GM18511 (cell line): ENCODE results near the gene SMARCA2.
A peak's percentile ranks its signal among the peaks of the same experiment; 100 is the strongest.

ENCODE experiments used
- ATAC-seq: cut with Tn5 transposase; IDR thresholded peaks from one replicate; pipeline ENCODE4 v1.9.1; 2021; ENCODE audit warnings: mild to moderate bottlenecking, moderate library complexity; ENCODE audit not compliant: unreplicated experiment

The SMARCA2 gene

GRCh38 chr9:2015581-2016407 is 647 bp downstream of the SMARCA2 start:
- peak; percentile 3 for ATAC-seq

- ATAC-seq, result peak; percentile 17
Measured at GRCh38 chr9:2016408-2017330, 1.5 kb downstream of the SMARCA2 start.

GRCh38 chr9:2017331-2018161 is 2.4 kb downstream of the SMARCA2 start:
- peak; percentile 33 for ATAC-seq

DNA sequence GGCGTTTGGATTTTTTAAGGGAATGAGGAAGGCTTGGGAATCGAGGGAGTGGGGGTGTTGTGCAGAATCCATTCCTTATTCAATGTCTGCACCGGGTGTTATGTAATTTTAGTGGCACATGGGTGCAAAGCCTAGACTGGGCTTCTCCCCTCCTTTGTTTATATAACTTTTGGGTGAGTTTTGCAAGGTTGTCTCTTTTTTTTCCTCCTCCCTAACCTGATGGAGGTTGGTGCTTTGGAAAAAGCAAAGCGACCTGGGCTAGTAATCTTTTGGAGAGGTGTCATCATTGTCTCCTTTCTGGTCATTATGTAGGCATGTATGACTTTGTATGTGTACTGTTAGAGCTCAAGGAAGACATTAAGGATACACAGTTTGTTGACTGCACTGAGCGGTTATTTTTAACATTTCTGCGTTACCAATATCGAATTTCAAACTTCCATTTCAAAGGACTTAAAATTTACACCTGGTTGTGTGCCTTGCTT is 3.1 kb downstream of the SMARCA2 start:
- no peak for ATAC-seq

- ATAC-seq, result no peak
Measured at GRCh38 chr9:2018764-2019558, 3.8 kb downstream of the SMARCA2 start.

- no peak for ATAC-seq
Measured at GRCh38 chr9:2019723-2020122, 4.6 kb downstream of the SMARCA2 start.

GRCh38 chr9:2021731-2022130 is 6.6 kb downstream of the SMARCA2 start:
- ATAC-seq, result no peak

GRCh38 chr9:2022560-2022959 is 7.4 kb downstream of the SMARCA2 start:
- ATAC-seq, result no peak

- no peak for ATAC-seq
Measured at GRCh38 chr9:2023042-2023441, 7.9 kb downstream of the SMARCA2 start.

- peak; percentile 67 for ATAC-seq
Measured at GRCh38 chr9:2023532-2023931, 8.4 kb downstream of the SMARCA2 start.

DNA sequence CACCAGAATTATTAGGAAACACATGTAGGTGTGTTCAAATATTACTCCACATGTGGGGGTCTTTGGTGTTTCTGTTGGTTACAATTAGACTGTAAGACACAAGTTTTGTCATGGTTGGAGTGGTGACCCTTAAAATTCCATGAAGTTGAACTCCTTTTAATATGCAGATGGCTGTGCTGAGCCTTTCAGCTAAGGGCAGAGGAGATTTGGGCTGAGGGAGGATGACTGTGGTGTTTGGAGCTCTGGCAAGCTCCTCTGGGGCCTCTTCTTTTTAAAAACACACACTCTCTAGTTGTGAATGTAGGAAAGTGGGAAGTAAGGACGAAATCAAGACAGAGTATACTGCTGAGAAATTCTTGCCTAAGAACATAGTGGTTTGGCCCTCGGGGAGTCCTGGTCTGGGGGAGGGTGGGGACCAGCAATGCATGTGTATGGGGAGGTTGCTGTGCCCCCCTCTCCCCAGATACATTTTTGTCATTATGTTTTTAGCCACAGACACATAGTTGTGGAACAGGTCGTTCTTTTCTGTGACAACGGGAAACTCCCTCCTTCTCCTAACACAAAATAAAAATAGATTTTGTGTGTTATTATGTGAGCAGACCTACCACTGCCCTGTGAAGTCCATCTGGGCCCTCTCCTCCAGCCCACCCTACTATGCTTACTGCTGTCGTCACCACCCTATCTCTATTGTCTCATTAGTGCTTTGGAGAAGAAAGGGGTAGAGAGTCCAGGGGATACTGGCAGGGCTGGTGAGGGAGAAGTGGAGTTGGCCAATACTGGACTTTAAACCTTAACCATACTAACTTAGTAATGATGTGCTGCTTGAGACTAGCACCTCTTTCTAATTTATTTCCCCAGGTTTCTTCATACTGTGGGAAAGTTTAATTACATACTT is 10.0 kb downstream of the SMARCA2 start:
- ATAC-seq, result no peak

GRCh38 chr9:2026220-2026997 is 11.3 kb downstream of the SMARCA2 start:
- no peak for ATAC-seq

GRCh38 chr9:2027543-2028160 is 12.5 kb downstream of the SMARCA2 start:
- no peak for ATAC-seq

GRCh38 chr9:2028888-2029287 is 13.7 kb downstream of the SMARCA2 start:
- ATAC-seq, result no peak

- ATAC-seq, result no peak
Measured at GRCh38 chr9:2029666-2030170, 14.6 kb downstream of the SMARCA2 start.

GRCh38 chr9:2032234-2032633 is 17.1 kb downstream of the SMARCA2 start:
- no peak for ATAC-seq

DNA sequence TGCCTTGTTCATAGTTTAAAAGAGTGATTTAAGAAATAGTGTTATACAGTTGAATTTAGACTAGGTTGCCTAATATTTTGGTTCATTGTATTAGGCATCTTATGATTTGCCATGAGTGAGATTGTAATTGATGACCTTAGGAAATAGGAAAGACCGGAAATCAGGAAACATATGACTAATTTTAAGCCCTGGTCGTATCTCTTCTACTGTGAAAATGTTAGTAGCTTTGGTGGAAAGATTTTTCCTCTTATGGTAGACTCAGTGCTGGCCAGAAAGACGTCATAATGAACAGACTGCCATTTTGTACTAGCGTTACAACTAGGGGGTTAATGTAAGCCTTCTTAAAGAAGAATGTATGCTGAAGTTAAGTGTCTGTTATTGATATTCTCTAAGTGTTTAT is 21.7 kb downstream of the SMARCA2 start:
- ATAC-seq, result no peak
